ENCODE results near the gene TTC34. TPM values are rescaled to one million over a fixed set of nuclear protein-coding genes. Genes with fewer than 3 reads are reported as not detected.

Gene TTC34
- total and polyA plus RNA-seq, 2 experiments from 2014 or later: 0.05 to 0.22 TPM

DNA sequence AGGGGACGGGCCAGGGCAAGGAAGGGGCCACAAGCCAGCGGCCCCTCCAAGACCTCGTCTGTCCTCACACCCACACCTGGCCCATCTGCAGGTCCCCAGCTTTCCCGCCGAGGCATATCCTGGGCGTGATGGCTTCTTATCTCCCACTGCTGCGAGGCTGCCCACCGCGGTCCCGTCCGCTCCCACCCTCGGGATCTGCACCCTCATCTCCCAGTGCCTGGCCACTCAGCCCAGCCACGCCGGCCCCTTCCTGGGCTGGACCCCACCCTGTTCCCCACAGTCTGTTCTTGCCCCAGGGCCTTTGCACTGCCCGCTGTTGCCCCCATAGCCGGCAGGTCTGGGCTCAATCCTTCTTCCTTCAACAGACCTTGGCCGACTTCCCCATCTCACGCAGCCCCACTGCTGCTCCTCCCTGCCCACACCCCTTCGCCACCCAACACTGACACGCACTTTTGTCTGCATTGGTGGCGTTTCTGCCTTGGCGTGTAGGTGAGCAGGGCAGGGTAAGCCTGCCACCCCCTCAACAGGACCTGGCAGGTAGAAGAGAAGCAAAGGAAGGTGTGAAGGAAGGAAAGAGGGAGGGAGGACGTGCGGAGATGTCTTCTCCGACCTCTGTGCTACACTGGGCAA, 4.4 kb upstream of the TTC34 start:
- no peaks in the 10 kb centered on the region for H3K36me3 ChIP-seq (ENCODE audit: low read depth)
- no peak overlapping the region for H3K27ac ChIP-seq
- H3K9me3 ChIP-seq (ENCODE audit: low read depth): no peaks in the 10 kb centered on the region
- no peaks in the 10 kb centered on the region for H3K79me2 ChIP-seq (ENCODE audit: insufficient read depth)
- no peak overlapping the region for H3K4me3 ChIP-seq
- 54 to 58% methylated on average over 22 of the region's 25 CpGs for WGBS, 2 experiments (ENCODE audit: low coverage in 1 of 2, low lambda C conversion rate in 2 of 2, missing lambda C conversion rate in 2 of 2)
- no peak overlapping the region for H3K4me2 ChIP-seq (ENCODE audit: unreplicated experiment)
- no peak for DNase-seq
- in situ Hi-C loops (cut with MboI): no loop called here
- no peaks in the 10 kb centered on the region for H4K20me1 ChIP-seq (ENCODE audit: insufficient read depth)
- H3K9me2 ChIP-seq (ENCODE audit: insufficient read depth): no peaks in the 10 kb centered on the region
- no peaks in the 10 kb centered on the region for H3K4me1 ChIP-seq (ENCODE audit: insufficient read depth)
- H3K27me3 ChIP-seq (replicated peaks; ENCODE audit: insufficient read depth): no peaks in the 10 kb centered on the region
- no peaks in the 10 kb centered on the region for H3F3A ChIP-seq (ENCODE audit: insufficient read depth)
- no peak overlapping the region for H3K9ac ChIP-seq
- TF ChIP-seq EZH2phosphoT487 (IDR thresholded peaks at IDR 0.05; ENCODE audit: insufficient read depth, low read depth): no peak
- TF ChIP-seq EZH2 (IDR thresholded peaks at IDR 0.05; ENCODE audit: insufficient read depth, poor library complexity, severe bottlenecking): no peak
- no peak overlapping the region for H2AFZ ChIP-seq

DNA sequence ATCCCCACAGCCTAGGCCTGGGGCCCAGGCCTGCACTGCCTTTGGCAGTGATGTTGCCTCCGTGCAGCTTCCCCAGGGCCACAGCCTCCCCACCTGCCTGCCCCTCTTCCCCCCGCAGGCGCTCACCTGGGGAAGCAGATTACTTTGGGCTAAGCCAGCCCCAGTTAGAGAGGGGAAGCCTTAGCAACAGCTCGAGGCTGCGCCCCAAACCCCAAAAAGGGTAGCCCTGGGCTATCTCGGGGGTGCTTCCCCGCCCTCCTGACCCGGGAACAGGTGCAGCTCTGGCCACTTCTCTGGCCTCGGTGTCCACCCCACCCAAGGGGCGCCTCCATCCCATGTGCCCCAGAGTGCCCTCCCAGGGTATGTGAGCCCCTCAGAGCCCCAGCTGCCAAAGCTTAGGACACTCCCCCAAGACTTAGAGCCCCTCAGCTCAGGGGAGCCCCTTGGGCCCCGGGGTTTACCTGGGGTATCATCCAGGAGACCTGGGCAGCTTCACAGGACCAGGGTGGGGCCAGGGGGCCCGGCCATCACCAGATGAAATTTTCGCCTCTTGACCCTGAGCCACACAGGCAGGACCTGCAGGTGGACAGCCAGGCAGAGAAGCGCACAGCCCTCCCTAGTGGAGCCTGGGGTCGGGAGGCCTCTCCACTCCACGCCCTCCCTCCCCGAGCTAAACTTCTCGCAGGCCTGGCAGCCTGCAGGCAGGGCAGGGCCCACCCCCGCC, 3.3 kb upstream of the TTC34 start:
- no peaks in the 10 kb centered on the region for H3K9me3 ChIP-seq (ENCODE audit: low read depth)
- in situ Hi-C loops (cut with MboI): no loop called here
- H3K9ac ChIP-seq: no peak overlapping the region
- H3K27me3 ChIP-seq (replicated peaks; ENCODE audit: insufficient read depth): no peaks in the 10 kb centered on the region
- 25 to 26% methylated on average over 11 to 17 of the region's 19 CpGs for WGBS, 2 experiments (ENCODE audit: low coverage in 1 of 2, low lambda C conversion rate in 2 of 2, missing lambda C conversion rate in 2 of 2)
- H3K27ac ChIP-seq: no peak overlapping the region
- no peaks in the 10 kb centered on the region for H3K36me3 ChIP-seq (ENCODE audit: low read depth)
- H3K79me2 ChIP-seq (ENCODE audit: insufficient read depth): no peaks in the 10 kb centered on the region
- no peaks in the 10 kb centered on the region for H3F3A ChIP-seq (ENCODE audit: insufficient read depth)
- no peak overlapping the region for H3K4me3 ChIP-seq
- TF ChIP-seq EZH2 (IDR thresholded peaks at IDR 0.05; ENCODE audit: insufficient read depth, poor library complexity, severe bottlenecking) (no peak), EZH2phosphoT487 (IDR thresholded peaks at IDR 0.05; ENCODE audit: insufficient read depth, low read depth) (no peak)
- no peak overlapping the region for H3K4me2 ChIP-seq (ENCODE audit: unreplicated experiment)
- no peak overlapping the region for H2AFZ ChIP-seq
- no peak for DNase-seq
- no peaks in the 10 kb centered on the region for H3K9me2 ChIP-seq (ENCODE audit: insufficient read depth)
- no peaks in the 10 kb centered on the region for H3K4me1 ChIP-seq (ENCODE audit: insufficient read depth)
- H4K20me1 ChIP-seq (ENCODE audit: insufficient read depth): no peaks in the 10 kb centered on the region

DNA sequence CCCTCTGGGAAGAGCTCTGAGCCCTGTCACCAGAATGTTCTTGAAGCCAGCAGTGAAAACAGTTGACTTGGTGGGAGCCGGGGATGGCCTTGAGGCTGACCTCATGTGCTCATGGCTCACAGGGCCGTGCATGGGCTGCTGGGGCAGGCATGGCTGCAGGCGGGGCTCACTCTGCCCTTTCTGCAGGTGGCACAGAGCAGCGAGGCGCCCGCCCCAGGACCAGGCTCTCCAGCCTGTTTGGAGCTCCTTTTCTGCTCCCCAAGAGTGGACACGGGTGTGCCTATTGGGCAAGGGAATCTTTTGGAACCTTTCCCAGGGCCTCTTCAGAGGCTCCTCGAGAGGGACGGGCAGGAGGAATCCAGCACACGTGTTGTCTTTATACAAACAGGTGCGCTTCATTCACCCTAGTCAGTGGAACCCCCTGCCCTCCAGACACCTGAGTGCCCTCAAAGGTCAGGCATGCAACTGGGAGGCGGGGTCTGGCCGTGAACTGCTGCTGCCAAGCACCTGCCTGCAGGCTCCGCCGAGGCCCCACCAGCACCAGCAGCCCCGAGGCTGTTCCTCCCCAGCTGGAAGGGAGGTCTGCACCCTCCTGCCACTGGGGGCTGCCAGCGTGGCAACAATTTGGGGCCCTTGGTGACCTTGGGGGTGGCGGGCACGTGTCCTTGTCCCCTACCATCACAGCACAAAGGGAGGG, 2.6 kb upstream of the TTC34 start:
- no peak for DNase-seq
- H2AFZ ChIP-seq: no peak overlapping the region
- no peak overlapping the region for H3K27ac ChIP-seq
- H4K20me1 ChIP-seq (ENCODE audit: insufficient read depth): no peaks in the 10 kb centered on the region
- H3K36me3 ChIP-seq (ENCODE audit: low read depth): no peaks in the 10 kb centered on the region
- no peak overlapping the region for H3K9ac ChIP-seq
- H3K27me3 ChIP-seq (replicated peaks; ENCODE audit: insufficient read depth): no peaks in the 10 kb centered on the region
- no peak for TF ChIP-seq EZH2 (IDR thresholded peaks at IDR 0.05; ENCODE audit: insufficient read depth, poor library complexity, severe bottlenecking)
- no peak for TF ChIP-seq EZH2phosphoT487 (IDR thresholded peaks at IDR 0.05; ENCODE audit: insufficient read depth, low read depth)
- H3K4me2 ChIP-seq (ENCODE audit: unreplicated experiment): no peak overlapping the region
- H3K9me2 ChIP-seq (ENCODE audit: insufficient read depth): no peaks in the 10 kb centered on the region
- in situ Hi-C loops (cut with MboI): no loop called here
- no peaks in the 10 kb centered on the region for H3F3A ChIP-seq (ENCODE audit: insufficient read depth)
- 19 to 23% methylated on average over 19 of the region's 19 CpGs for WGBS, 2 experiments (ENCODE audit: low coverage in 1 of 2, low lambda C conversion rate in 2 of 2, missing lambda C conversion rate in 2 of 2)
- no peaks in the 10 kb centered on the region for H3K9me3 ChIP-seq (ENCODE audit: low read depth)
- H3K79me2 ChIP-seq (ENCODE audit: insufficient read depth): no peaks in the 10 kb centered on the region
- no peaks in the 10 kb centered on the region for H3K4me1 ChIP-seq (ENCODE audit: insufficient read depth)
- no peak overlapping the region for H3K4me3 ChIP-seq

DNA sequence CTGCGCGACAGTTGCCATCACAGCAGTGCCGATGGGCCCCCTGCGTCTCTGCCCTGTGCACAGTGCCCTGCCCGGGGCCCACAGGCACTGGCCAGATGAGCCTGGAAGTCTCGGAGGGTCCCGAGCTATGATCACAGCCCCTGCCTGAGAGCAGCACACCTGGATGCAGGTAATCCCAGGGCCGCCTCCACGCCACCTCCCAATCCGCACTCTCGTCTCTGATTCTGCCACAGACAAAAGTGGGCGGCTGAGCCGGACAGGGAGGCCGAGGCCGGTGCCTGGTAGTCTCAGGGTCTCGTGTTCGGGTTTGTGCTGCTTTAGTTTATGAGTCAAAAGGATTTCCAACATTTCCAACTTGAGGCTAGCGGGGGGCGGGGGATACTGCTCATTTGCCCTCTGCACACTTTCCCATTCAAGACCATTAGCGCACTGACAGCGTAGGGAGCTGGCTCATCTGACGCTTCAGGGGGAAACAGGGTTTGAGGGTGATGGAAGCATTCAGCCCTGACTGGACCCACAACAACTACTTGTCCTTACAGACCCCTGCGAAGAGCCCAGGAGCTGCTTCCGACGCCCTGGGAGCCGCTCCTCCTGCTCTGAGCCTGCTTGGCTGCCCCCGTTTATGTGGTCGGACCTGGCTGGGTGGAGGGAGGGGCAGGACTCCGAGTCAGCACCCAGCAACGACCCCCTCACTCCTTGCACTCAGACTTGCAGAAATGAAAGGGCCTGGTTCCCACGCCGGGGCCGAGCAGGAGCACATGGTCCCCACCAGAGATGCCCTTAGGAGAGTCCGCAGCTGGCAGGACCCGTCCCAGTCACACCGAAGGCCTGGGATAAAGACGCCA, 1.8 kb upstream of the TTC34 start:
- Histone ChIP-seq H3K9me3 (ENCODE audit: low read depth) (no peaks in the 10 kb centered on the region), H3K79me2 (ENCODE audit: insufficient read depth) (no peaks in the 10 kb centered on the region)
- WGBS, 2 experiments (ENCODE audit: low coverage in 1 of 2, low lambda C conversion rate in 2 of 2, missing lambda C conversion rate in 2 of 2): 44 to 45% methylated on average over 37 of the region's 37 CpGs

More for the DNA sequence above, 1.8 kb upstream of the TTC34 start:
- no peak overlapping the region for H3K27ac ChIP-seq
- no peaks in the 10 kb centered on the region for H3F3A ChIP-seq (ENCODE audit: insufficient read depth)
- in situ Hi-C loops (cut with MboI): no loop called here
- no peaks in the 10 kb centered on the region for H3K4me1 ChIP-seq (ENCODE audit: insufficient read depth)
- no peaks in the 10 kb centered on the region for H4K20me1 ChIP-seq (ENCODE audit: insufficient read depth)
- H3K4me2 ChIP-seq (ENCODE audit: unreplicated experiment): no peak overlapping the region
- DNase-seq: no peak
- no peak overlapping the region for H3K9ac ChIP-seq
- H3K36me3 ChIP-seq (ENCODE audit: low read depth): no peaks in the 10 kb centered on the region
- TF ChIP-seq EZH2 (IDR thresholded peaks at IDR 0.05; ENCODE audit: insufficient read depth, poor library complexity, severe bottlenecking) (no peak), EZH2phosphoT487 (IDR thresholded peaks at IDR 0.05; ENCODE audit: insufficient read depth, low read depth) (no peak)
- no peaks in the 10 kb centered on the region for H3K9me2 ChIP-seq (ENCODE audit: insufficient read depth)
- H2AFZ ChIP-seq: no peak overlapping the region
- H3K4me3 ChIP-seq: no peak overlapping the region
- no peaks in the 10 kb centered on the region for H3K27me3 ChIP-seq (replicated peaks; ENCODE audit: insufficient read depth)

Data from GM23248 (cell line).